HCT116 (cell line): ENCODE data around the gene KRTAP10-10. TPM values are rescaled to one million over a fixed set of nuclear protein-coding genes. Genes with fewer than 3 reads are reported as not detected.
"Not testable (repeated sequence)": the region's sequence is repeated elsewhere in the genome, so short reads cannot be mapped to it uniquely, and the experiment has no call there.

Source experiments
- ATAC-seq: fragments of 200-7000 bp; cut with Tn5 transposase; 2 replicates; pipeline ENCODE4 v1.9.1; 2020; ENCODE audit warnings: mild to moderate bottlenecking, moderate library complexity
- BruUV-seq: library from RNA; stranded (reverse); fragments of 400-500 nt; replicated peaks from 2 replicates; lab custom pipeline; 2021; lab: Mats Ljungman, UMichigan
- CTCF ChIA-PET: fragments of 300-600 bp; sonication (Branson Sonifier 250); formaldehyde crosslinking; loops from one replicate; lab custom pipeline; 2021; ENCODE audit warnings: antibody characterized with exemption; lab: Charles Lee
- POLR2A ChIA-PET: fragments of 300-600, 350-600 bp; sonication (Branson Sonifier 250); formaldehyde crosslinking; loops from one replicate; lab custom pipeline; 2021; ENCODE audit warnings: antibody characterized with exemption; lab: Charles Lee
- RAD21 ChIA-PET, 2 experiments: fragments of 300-600 bp; sonication (Branson Sonifier 250); formaldehyde crosslinking; loops; one replicate each; lab custom pipeline; 2023; ENCODE audit warnings: low total read pairs in 2 of 2; ENCODE audit not compliant: uncharacterized antibody in 2 of 2, unreplicated experiment in 2 of 2, low non-redundant PET in 1 of 2; lab: Charles Lee
- DNase-seq: peaks from one replicate; pipeline ENCODE4 v3.0.0-alpha.2; 2010; ENCODE audit warnings: low read depth, low spot score
- H2AFZ ChIP-seq: fragments of 200-600 bp; shearing (Covaris generic), sonication (generic); 2 replicates; pipeline ENCODE4 v1.6.1; 2017; ENCODE audit warnings: low read depth, mixed run types, mixed read lengths, antibody characterized with exemption, low read length; ENCODE audit not compliant: poor library complexity, severe bottlenecking
- H3K27ac ChIP-seq: 2 replicates; pipeline ENCODE4 v1.5.1; 2012; ENCODE audit warnings: low read depth, low read length
- H3K27me3 ChIP-seq: fragments of 200-600 bp; sonication (generic); 2 replicates; pipeline ENCODE4 v1.6.1; 2016; ENCODE audit warnings: mixed run types, low read length, mixed read lengths; ENCODE audit not compliant: insufficient read depth
- H3K36me3 ChIP-seq, 2 experiments: fragments of 200-500 bp in 1 of 2; fragments of 200-600 bp in 1 of 2; sonication (Bioruptor generic) in 1 of 2; sonication (generic) in 1 of 2; 2 replicates each; pipeline versions ENCODE4 v1.5.1 to v1.6.1; 2014 to 2016; ENCODE audit warnings: low read length in 2 of 2, inconsistent platforms in 1 of 2, mixed read lengths in 1 of 2, mixed run types in 1 of 2; ENCODE audit not compliant: insufficient read depth in 2 of 2, control insufficient read depth in 1 of 2
- H3K4me1 ChIP-seq, 2 experiments: fragments of 200-600 bp in 1 of 2; sonication (generic) in 1 of 2; 2 replicates each; pipeline versions ENCODE4 v1.5.1 to v1.6.1; 2012 to 2017; ENCODE audit warnings: low read length in 2 of 2, inconsistent platforms in 1 of 2, mild to moderate bottlenecking in 1 of 2, mixed read lengths in 1 of 2, mixed run types in 1 of 2, moderate library complexity in 1 of 2; ENCODE audit not compliant: insufficient read depth in 2 of 2, control insufficient read depth in 1 of 2
- H3K4me2 ChIP-seq: fragments of 200-600 bp; sonication (generic); 2 replicates; pipeline ENCODE4 v1.6.1; 2017; ENCODE audit warnings: mixed run types, low read length, mixed read lengths
- H3K4me3 ChIP-seq, 2 experiments: fragments of 200-600 bp in 1 of 2; sonication (generic) in 1 of 2; replicated peaks in 1 of 2; 2 replicates each; pipeline ENCODE4 v1.5.1; 2011 to 2016; ENCODE audit warnings: low read length in 2 of 2, control low read depth in 1 of 2, low read depth in 1 of 2, mild to moderate bottlenecking in 1 of 2, mixed read lengths in 1 of 2, mixed run types in 1 of 2
- H3K79me2 ChIP-seq: fragments of 200-600 bp; sonication (generic); 2 replicates; pipeline ENCODE4 v1.6.1; 2017; ENCODE audit warnings: mild to moderate bottlenecking, mixed run types, low read length, moderate library complexity, mixed read lengths; ENCODE audit not compliant: insufficient read depth
- H3K9ac ChIP-seq: fragments of 200-600 bp; sonication (generic); 2 replicates; pipeline ENCODE4 v1.6.1; 2016; ENCODE audit warnings: low read length, mixed read lengths
- H3K9me2 ChIP-seq: fragments of 200-600 bp; sonication (generic), shearing (Covaris generic); 2 replicates; pipeline ENCODE4 v1.6.1; 2017; ENCODE audit warnings: mixed run types, mild to moderate bottlenecking, moderate library complexity; ENCODE audit not compliant: insufficient read depth
- H3K9me3 ChIP-seq, 2 experiments: fragments of 200-500 bp in 1 of 2; fragments of 200-600 bp in 1 of 2; sonication (Bioruptor generic) in 1 of 2; sonication (generic) in 1 of 2; 2 replicates each; pipeline ENCODE4 v1.6.1; 2014 to 2017; ENCODE audit warnings: low read length in 2 of 2, mixed read lengths in 2 of 2, inconsistent platforms in 1 of 2, low read depth in 1 of 2, mild to moderate bottlenecking in 1 of 2, mixed run types in 1 of 2, moderate library complexity in 1 of 2; ENCODE audit not compliant: control insufficient read depth in 1 of 2, insufficient read depth in 1 of 2
- H4K20me1 ChIP-seq: fragments of 200-600 bp; sonication (generic), shearing (Covaris generic); 2 replicates; pipeline ENCODE4 v1.6.1; 2017; ENCODE audit warnings: mixed run types, mild to moderate bottlenecking, moderate library complexity; ENCODE audit not compliant: insufficient read depth
- POLR2AphosphoS5 ChIP-seq: IDR thresholded peaks from 2 replicates; pipeline ENCODE4 v1.6.1; 2011; ENCODE audit warnings: mild to moderate bottlenecking, low read depth, low read length, moderate library complexity
- SIN3A ChIP-seq: IDR thresholded peaks from 2 replicates; pipeline ENCODE4 v1.6.1; 2012; ENCODE audit warnings: low read depth
- SP1 ChIP-seq: IDR thresholded peaks from 2 replicates; pipeline ENCODE4 v1.6.1; 2012; ENCODE audit warnings: low read depth
- TCF7L2 ChIP-seq: IDR thresholded peaks from 2 replicates; pipeline ENCODE4 v1.7.0; 2011; ENCODE audit warnings: borderline replicate concordance, inconsistent platforms; ENCODE audit not compliant: insufficient read depth, insufficient read length; ENCODE audit errors: extremely low read depth
- ZNF274 ChIP-seq: fragments of 200-500 bp; sonication (Bioruptor generic); IDR thresholded peaks from 2 replicates; pipeline ENCODE4 v1.6.1; 2014; ENCODE audit warnings: mild to moderate bottlenecking, low read depth, low read length, inconsistent platforms
- intact Hi-C: fragments of 100-400 bp; cut with micrococcal nuclease; formaldehyde crosslinking; loops from 2 replicates; pipeline ENCODE4 v1.10.0; 2022
- total RNA-seq: library from RNA; stranded (reverse); gene quantifications from one replicate; pipeline ENCODE4 v1.2.1, GENCODE V29; 2021; ENCODE audit not compliant: unreplicated experiment

Gene KRTAP10-10
- total RNA-seq, 1 experiment from 2014 or later, result not detected

DNA sequence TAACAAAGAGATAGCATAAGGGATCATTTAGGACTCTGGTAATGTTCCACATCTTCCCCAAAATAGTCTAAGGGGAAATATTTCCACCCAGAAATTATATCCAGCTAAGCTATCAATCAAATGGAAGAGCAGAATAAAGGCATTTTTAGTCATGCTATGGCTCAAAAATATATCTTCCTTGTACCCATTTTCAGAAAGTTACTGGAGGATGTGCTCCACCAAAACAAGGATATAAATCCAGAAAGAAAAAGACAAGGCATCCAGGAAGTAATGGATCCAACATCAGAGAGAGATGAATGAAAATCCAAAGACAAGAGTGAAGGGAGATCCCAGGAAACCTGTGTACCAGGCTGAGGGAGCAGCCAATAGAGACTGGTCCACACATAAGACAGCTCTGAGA is 28.0 kb upstream of the KRTAP10-10 start:
- no peak for DNase-seq
- BruUV-seq, result no TSS peak

DNA sequence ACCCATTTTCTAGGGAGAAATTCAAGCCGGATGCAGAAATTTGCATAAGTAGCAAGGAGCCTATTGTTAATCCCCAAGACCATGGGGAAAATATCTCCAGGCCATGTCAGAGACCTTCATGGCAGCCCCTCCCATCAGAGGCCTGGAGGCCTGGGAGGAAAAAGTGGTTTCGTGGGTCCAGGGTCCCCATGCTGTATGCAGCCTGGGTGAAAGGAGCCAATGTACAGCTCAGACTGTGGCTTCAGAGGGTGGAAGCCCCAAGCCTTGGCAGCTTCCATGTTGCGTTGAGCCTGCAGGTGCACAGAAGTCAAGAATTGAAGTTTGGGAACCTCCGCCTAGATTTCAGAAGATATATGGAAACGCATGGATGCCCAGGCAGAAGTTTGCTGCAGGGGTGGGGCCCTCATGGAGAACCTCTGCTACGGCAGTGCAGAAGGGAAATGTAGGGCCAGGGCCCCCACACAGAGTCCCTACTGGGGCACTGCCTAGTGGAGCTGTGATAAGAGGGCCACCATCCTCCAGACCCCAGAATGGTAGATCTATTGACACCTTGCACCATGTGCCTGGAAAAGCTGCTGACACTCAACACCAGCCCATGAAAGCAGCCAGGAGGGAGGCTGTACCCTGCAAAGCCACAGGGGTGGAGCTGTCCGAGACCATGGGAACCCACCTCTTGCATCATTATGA is 26.9 kb upstream of the KRTAP10-10 start:
- DNase-seq, H3K9me2 ChIP-seq, H3K79me2 ChIP-seq, H3K27ac ChIP-seq, H3K36me3 ChIP-seq, H4K20me1 ChIP-seq, H3K4me1 ChIP-seq, H2AFZ ChIP-seq, RAD21 ChIA-PET, intact Hi-C loops, H3K4me2 ChIP-seq, H3K27me3 ChIP-seq, H3K9ac ChIP-seq, ATAC-seq, CTCF ChIA-PET, H3K9me3 ChIP-seq, BruUV-seq, POLR2A ChIA-PET, H3K4me3 ChIP-seq: not testable (repeated sequence)

More for the DNA sequence above, 28.0 kb upstream of the KRTAP10-10 start:
- Histone ChIP-seq H3K27me3 (peaks cover 4% of the 10 kb centered on the region; the same call in 1 of the 2 replicates), H3K36me3 (no peaks in the 10 kb centered on the region), H3K79me2 (no peaks in the 10 kb centered on the region), H3K4me1 (no peaks in the 10 kb centered on the region), H2AFZ (no peak overlapping the region), H3K27ac (no peak overlapping the region), H4K20me1 (no peaks in the 10 kb centered on the region), H3K4me2 (no peak overlapping the region), H3K9me3 (peaks cover 3 to 5% of the 10 kb centered on the region in 2 experiments; a peak in 2 of 4 replicates), H3K9ac (no peak overlapping the region), H3K4me3 (no peak overlapping the region)
- ChIA-PET RAD21 (no interaction called here), CTCF (no interaction called here)
- no peak for ATAC-seq
- intact Hi-C loops, result no loop called here
- no peak for TF ChIP-seq SIN3A
- no peak for TF ChIP-seq TCF7L2
- TF ChIP-seq ZNF274, result no peak
- no peak for TF ChIP-seq POLR2AphosphoS5
- no peak for TF ChIP-seq SP1
- TF ChIP-seq, all 23 proteins: peak for 0
- POLR2A ChIA-PET, result no interaction called here
- H3K9me2 ChIP-seq, result no peaks in the 10 kb centered on the region
